ENCODE results near the gene DYNC1LI1. TPM values are rescaled to one million over a fixed set of nuclear protein-coding genes. Genes with fewer than 3 reads are reported as not detected.

DYNC1LI1 gene
- total and polyA plus RNA-seq, 2 donors, result 28.4 to 29.2 TPM

DNA sequence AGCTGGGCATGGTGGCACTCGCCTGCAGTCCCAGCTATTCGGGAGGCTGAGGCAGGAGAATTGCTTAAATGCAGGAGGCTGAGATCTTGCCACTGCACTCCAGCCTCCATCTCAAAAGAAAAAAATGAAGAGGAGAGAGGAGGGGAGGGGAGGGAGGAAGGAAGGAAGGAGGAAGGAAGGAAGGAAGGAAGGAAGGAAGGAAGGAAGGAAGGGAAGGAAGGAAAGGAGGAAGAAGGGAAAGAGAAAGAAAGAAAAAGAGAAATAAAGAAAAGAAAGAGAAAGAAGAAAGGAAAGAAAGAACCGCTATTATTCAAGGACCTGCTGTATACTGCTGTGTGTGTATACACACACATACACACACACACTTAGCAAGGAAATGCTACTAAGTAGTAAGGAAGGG is 35.6 kb upstream of the DYNC1LI1 start:
- no peaks in the 10 kb centered on the region for H3K4me1 ChIP-seq (ENCODE audit: control insufficient read depth in 2 of 2, insufficient read depth in 2 of 2, low read length in 2 of 2)
- H3K36me3 ChIP-seq (ENCODE audit: control insufficient read depth in 2 of 2, insufficient read depth in 2 of 2, low read length in 1 of 2), result no peaks in the 10 kb centered on the region
- H3K27me3 ChIP-seq (ENCODE audit: control insufficient read depth in 2 of 2, insufficient read depth in 1 of 2, low read length in 1 of 2), result no peaks in the 10 kb centered on the region
- H3K27ac ChIP-seq (ENCODE audit: low read depth in 1 of 2, low read length in 1 of 2), result no peak overlapping the region
- no peak for DNase-seq (ENCODE audit: low read depth in 6 of 9, low spot score in 9 of 9)
- no peaks in the 10 kb centered on the region for H3K9me3 ChIP-seq (ENCODE audit: control insufficient read depth in 2 of 2, insufficient read depth in 1 of 2, low read length in 1 of 2)
- 96% methylated on average over 3 of the region's 3 CpGs for WGBS
- H3K4me3 ChIP-seq (ENCODE audit: low read length in 2 of 2), result no peak overlapping the region

DNA sequence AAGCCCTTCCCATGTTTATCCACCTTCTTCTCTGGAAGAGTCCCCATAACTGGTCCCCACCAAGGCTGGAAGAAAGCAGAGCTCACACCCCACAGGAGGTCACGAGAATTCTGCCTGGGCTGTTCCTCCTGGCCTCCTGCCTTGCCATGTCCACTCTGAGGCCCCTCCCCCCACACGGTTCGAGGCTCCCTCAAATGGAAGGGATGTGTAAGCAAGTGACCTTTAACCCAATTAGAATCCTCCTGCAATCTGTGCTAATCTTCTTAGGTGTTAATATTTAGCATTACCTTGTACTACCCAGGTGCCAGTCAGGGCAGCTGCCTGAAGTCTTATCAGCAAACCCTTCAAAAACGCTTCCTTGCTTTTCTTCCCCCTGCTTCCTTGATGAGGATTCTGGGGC is 32.4 kb upstream of the DYNC1LI1 start:
- WGBS, result 89% methylated on average over 4 of the region's 4 CpGs

DNA sequence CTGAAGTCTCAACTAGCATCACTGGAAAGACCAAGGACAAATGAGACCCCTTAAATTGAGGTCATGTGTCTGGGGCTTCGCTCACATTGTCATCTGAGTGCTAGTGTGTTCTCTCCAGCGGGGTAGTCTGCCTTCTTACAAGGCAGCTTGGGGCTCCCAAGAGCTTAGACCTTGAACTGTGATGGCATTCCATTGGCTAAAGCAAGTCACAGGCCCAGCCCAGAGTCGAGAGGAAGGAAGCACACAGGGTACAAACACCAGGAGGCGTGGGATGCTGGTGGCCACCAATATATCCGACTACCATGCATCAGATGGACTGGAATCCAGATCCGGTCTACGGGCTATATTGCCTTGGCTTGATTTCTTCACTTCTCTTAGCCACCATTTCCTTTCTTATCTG is 31.5 kb upstream of the DYNC1LI1 start:
- no peak for DNase-seq (ENCODE audit: low read depth in 6 of 9, low spot score in 9 of 9)
- H3K4me3 ChIP-seq (ENCODE audit: low read length in 2 of 2), result no peak overlapping the region
- no peaks in the 10 kb centered on the region for H3K36me3 ChIP-seq (ENCODE audit: control insufficient read depth in 2 of 2, insufficient read depth in 2 of 2, low read length in 1 of 2)
- no peak overlapping the region for H3K27ac ChIP-seq (ENCODE audit: low read depth in 1 of 2, low read length in 1 of 2)
- H3K9me3 ChIP-seq (ENCODE audit: control insufficient read depth in 2 of 2, insufficient read depth in 1 of 2, low read length in 1 of 2), result no peaks in the 10 kb centered on the region
- WGBS, result 97% methylated on average over 7 of the region's 7 CpGs
- H3K27me3 ChIP-seq (ENCODE audit: control insufficient read depth in 2 of 2, insufficient read depth in 1 of 2, low read length in 1 of 2), result no peaks in the 10 kb centered on the region
- no peaks in the 10 kb centered on the region for H3K4me1 ChIP-seq (ENCODE audit: control insufficient read depth in 2 of 2, insufficient read depth in 2 of 2, low read length in 2 of 2)

More for the DNA sequence above, 32.4 kb upstream of the DYNC1LI1 start:
- DNase-seq (ENCODE audit: low read depth in 6 of 9, low spot score in 9 of 9), result no peak
- Histone ChIP-seq H3K9me3 (ENCODE audit: control insufficient read depth in 2 of 2, insufficient read depth in 1 of 2, low read length in 1 of 2) (no peaks in the 10 kb centered on the region), H3K4me3 (ENCODE audit: low read length in 2 of 2) (no peak overlapping the region), H3K36me3 (ENCODE audit: control insufficient read depth in 2 of 2, insufficient read depth in 2 of 2, low read length in 1 of 2) (no peaks in the 10 kb centered on the region), H3K27me3 (ENCODE audit: control insufficient read depth in 2 of 2, insufficient read depth in 1 of 2, low read length in 1 of 2) (no peaks in the 10 kb centered on the region), H3K4me1 (ENCODE audit: control insufficient read depth in 2 of 2, insufficient read depth in 2 of 2, low read length in 2 of 2) (no peaks in the 10 kb centered on the region), H3K27ac (ENCODE audit: low read depth in 1 of 2, low read length in 1 of 2) (no peak overlapping the region)

DNA sequence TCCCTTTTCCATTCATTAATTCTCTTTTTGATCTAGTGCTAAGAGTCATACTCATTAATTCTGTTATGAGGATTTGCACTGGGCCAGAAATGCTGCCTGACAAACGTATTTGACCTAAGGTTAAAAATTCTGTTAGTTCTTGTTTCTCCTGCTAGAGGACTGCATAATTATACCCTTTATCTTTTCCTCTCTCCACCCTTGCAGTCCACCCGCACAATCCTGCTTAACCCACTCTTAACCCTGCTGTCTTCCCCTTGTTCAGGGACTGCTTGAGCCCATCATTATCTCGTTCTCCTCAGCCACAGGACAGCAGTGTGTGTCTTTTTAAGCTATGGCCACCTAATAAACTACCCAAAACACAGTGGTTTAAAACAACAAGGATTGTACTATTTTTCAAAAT is 31.1 kb upstream of the DYNC1LI1 start:
- Histone ChIP-seq H3K27ac (ENCODE audit: low read depth in 1 of 2, low read length in 1 of 2) (no peak overlapping the region), H3K4me1 (ENCODE audit: control insufficient read depth in 2 of 2, insufficient read depth in 2 of 2, low read length in 2 of 2) (no peaks in the 10 kb centered on the region), H3K9me3 (ENCODE audit: control insufficient read depth in 2 of 2, insufficient read depth in 1 of 2, low read length in 1 of 2) (no peaks in the 10 kb centered on the region), H3K4me3 (ENCODE audit: low read length in 2 of 2) (no peak overlapping the region), H3K27me3 (ENCODE audit: control insufficient read depth in 2 of 2, insufficient read depth in 1 of 2, low read length in 1 of 2) (no peaks in the 10 kb centered on the region), H3K36me3 (ENCODE audit: control insufficient read depth in 2 of 2, insufficient read depth in 2 of 2, low read length in 1 of 2) (no peaks in the 10 kb centered on the region)
- DNase-seq (ENCODE audit: low read depth in 6 of 9, low spot score in 9 of 9), result no peak
- WGBS, result 93% methylated on average over 3 of the region's 3 CpGs

DNA sequence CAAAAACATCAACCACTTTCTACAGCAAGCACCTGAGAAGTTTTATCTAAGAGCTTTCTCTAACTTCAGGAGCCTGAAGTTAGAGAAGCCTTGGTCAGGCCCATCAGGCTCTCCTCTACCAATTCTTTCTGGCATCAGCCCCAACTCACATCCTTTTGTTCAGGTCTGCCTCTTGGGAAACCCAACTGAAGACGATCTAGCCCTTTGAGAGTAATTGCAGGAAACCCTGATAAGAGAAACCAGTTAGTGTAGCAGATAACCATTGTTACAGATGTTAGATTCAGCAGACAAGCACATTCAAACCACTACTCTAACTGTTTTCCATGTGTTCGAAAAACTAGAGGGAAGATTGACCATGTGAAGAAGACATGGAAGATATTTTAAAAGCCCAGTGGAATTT is 27.0 kb upstream of the DYNC1LI1 start:
- Histone ChIP-seq H3K27ac (ENCODE audit: low read depth in 1 of 2, low read length in 1 of 2) (no peak overlapping the region), H3K9me3 (ENCODE audit: control insufficient read depth in 2 of 2, insufficient read depth in 1 of 2, low read length in 1 of 2) (no peaks in the 10 kb centered on the region), H3K4me1 (ENCODE audit: control insufficient read depth in 2 of 2, insufficient read depth in 2 of 2, low read length in 2 of 2) (peaks cover 0 to 1% of the 10 kb centered on the region in 2 donors), H3K27me3 (ENCODE audit: control insufficient read depth in 2 of 2, insufficient read depth in 1 of 2, low read length in 1 of 2) (no peaks in the 10 kb centered on the region), H3K36me3 (ENCODE audit: control insufficient read depth in 2 of 2, insufficient read depth in 2 of 2, low read length in 1 of 2) (no peaks in the 10 kb centered on the region), H3K4me3 (ENCODE audit: low read length in 2 of 2) (no peak overlapping the region)
- WGBS, result 66% methylated on average over 2 of the region's 2 CpGs
- DNase-seq (ENCODE audit: low read depth in 6 of 9, low spot score in 9 of 9), result no peak

DNA sequence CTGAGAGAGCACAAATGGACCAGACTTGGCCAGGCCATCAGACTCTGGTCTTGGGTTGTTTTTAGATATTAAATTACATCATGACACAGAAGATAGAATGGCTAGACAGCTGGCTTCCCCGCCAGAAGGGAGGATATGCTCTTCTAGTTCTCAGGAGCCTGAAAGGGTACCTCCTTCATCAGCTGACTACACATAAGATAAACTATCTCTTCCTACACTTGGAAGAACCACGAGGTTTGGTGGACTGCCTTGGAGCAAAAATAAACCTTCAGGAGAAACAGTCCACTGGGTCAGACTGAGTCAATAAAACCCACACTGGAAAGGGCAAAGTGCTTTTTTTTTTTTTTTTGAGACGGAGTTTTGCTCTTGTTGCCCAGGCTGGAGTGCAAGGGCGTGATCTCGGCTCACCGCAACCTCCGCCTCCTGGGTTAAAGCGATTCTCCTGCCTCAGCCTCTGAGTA is 26.3 kb upstream of the DYNC1LI1 start:
- H3K4me3 ChIP-seq (ENCODE audit: low read length in 2 of 2), result no peak overlapping the region
- peaks cover 0 to 3% of the 10 kb centered on the region in 2 donors for H3K4me1 ChIP-seq (ENCODE audit: control insufficient read depth in 2 of 2, insufficient read depth in 2 of 2, low read length in 2 of 2)
- no peaks in the 10 kb centered on the region for H3K27me3 ChIP-seq (ENCODE audit: control insufficient read depth in 2 of 2, insufficient read depth in 1 of 2, low read length in 1 of 2)
- no peak for DNase-seq (ENCODE audit: low read depth in 6 of 9, low spot score in 9 of 9)
- 90% methylated on average over 8 of the region's 8 CpGs for WGBS
- H3K36me3 ChIP-seq (ENCODE audit: control insufficient read depth in 2 of 2, insufficient read depth in 2 of 2, low read length in 1 of 2), result no peaks in the 10 kb centered on the region
- no peaks in the 10 kb centered on the region for H3K9me3 ChIP-seq (ENCODE audit: control insufficient read depth in 2 of 2, insufficient read depth in 1 of 2, low read length in 1 of 2)
- no peak overlapping the region for H3K27ac ChIP-seq (ENCODE audit: low read depth in 1 of 2, low read length in 1 of 2)

DNA sequence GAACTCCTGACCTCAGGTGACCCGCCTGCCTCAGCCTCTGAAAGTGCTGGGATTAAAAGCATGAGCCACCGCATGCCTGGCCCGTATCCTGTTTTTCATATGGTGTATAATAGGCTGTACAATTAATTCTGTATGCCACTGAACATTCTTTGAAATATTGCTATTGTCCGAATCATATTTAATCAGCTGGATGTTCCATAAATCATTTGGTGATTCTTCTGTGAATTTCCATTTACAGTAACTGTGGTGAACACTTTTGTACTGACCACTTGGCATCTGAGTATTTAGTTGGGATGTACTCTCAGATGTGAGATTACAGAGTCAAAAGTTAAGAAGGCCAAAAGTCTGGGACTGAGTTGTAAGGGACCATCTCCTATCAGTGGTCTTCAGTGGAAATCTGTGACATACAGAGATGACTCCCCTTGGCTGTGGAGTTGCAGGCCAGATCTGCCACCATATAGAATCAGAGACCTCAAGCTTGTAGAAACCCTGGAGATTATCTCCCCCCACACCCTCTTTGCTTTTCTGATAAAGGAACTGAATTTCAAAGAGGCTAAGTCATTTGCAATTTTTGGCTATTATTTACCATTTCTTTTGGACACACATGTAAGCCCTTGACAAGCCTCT is 25.7 kb upstream of the DYNC1LI1 start:
- WGBS, result 96% methylated on average over 4 of the region's 4 CpGs
- no peak overlapping the region for H3K4me3 ChIP-seq (ENCODE audit: low read length in 2 of 2)
- H3K9me3 ChIP-seq (ENCODE audit: control insufficient read depth in 2 of 2, insufficient read depth in 1 of 2, low read length in 1 of 2), result no peaks in the 10 kb centered on the region
- no peak overlapping the region for H3K27ac ChIP-seq (ENCODE audit: low read depth in 1 of 2, low read length in 1 of 2)
- H3K4me1 ChIP-seq (ENCODE audit: control insufficient read depth in 2 of 2, insufficient read depth in 2 of 2, low read length in 2 of 2), result peaks cover 0 to 3% of the 10 kb centered on the region in 2 donors
- H3K36me3 ChIP-seq (ENCODE audit: control insufficient read depth in 2 of 2, insufficient read depth in 2 of 2, low read length in 1 of 2), result no peaks in the 10 kb centered on the region
- no peaks in the 10 kb centered on the region for H3K27me3 ChIP-seq (ENCODE audit: control insufficient read depth in 2 of 2, insufficient read depth in 1 of 2, low read length in 1 of 2)
- DNase-seq (ENCODE audit: low read depth in 6 of 9, low spot score in 9 of 9), result no peak

DNA sequence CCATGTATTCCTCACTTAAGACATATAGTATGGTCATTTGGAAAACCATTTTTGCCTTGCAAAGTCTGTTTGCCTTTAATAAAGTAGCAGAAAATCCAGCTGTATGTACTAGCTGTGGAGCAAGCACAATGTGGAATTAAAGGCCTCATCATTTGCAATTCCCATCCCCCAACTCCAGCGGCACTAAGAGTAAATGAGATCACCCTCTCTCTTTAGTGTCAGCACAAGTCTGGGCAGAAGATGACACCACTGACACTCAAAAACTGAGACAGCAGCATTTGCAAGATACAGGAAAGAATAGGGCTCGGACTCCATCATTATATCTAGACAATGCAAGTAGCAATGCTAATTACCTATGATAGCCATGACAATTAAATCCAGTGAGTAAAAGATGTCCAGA is 24.7 kb upstream of the DYNC1LI1 start:
- no peak for DNase-seq (ENCODE audit: low read depth in 6 of 9, low spot score in 9 of 9)
- WGBS, result 97% methylated on average over 2 of the region's 2 CpGs

DNA sequence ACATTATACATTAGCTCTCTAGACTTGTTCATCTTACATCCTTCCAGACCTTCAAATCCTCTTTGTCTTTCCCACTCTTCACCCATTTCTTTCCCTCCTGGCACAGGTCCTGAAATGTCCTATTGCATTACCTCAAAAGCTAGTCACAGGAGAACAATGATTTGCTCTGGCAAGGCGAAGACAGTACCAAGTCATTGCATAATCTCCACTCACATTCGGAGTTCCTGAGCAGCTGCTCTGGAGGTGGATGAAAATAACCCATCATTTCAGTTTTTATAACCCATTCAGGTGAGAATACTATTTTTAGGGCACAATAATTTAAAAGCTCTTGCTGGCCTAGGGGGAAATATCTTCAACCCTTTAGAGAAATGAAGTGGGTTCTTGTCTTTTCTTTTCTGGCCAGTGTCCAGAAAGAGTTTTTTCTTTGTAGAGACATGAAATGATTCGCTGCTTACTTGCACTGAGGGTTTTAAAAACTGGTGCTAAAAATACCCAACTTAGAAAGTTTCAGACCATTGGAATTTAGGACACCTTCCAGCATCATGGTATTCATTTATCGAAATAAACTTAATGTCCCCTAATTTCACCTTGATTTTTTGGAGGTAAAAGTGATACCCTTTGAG is 23.4 kb upstream of the DYNC1LI1 start:
- WGBS, result 94% methylated on average over 4 of the region's 4 CpGs
- Histone ChIP-seq H3K27ac (ENCODE audit: low read depth in 1 of 2, low read length in 1 of 2) (no peak overlapping the region), H3K4me3 (ENCODE audit: low read length in 2 of 2) (no peak overlapping the region), H3K4me1 (ENCODE audit: control insufficient read depth in 2 of 2, insufficient read depth in 2 of 2, low read length in 2 of 2) (peaks cover 0 to 3% of the 10 kb centered on the region in 2 donors), H3K27me3 (ENCODE audit: control insufficient read depth in 2 of 2, insufficient read depth in 1 of 2, low read length in 1 of 2) (no peaks in the 10 kb centered on the region), H3K36me3 (ENCODE audit: control insufficient read depth in 2 of 2, insufficient read depth in 2 of 2, low read length in 1 of 2) (no peaks in the 10 kb centered on the region), H3K9me3 (ENCODE audit: control insufficient read depth in 2 of 2, insufficient read depth in 1 of 2, low read length in 1 of 2) (no peaks in the 10 kb centered on the region)
- DNase-seq (ENCODE audit: low read depth in 6 of 9, low spot score in 9 of 9), result no peak

More for the DNA sequence above, 24.7 kb upstream of the DYNC1LI1 start:
- Histone ChIP-seq H3K9me3 (ENCODE audit: control insufficient read depth in 2 of 2, insufficient read depth in 1 of 2, low read length in 1 of 2) (no peaks in the 10 kb centered on the region), H3K4me3 (ENCODE audit: low read length in 2 of 2) (no peak overlapping the region), H3K27me3 (ENCODE audit: control insufficient read depth in 2 of 2, insufficient read depth in 1 of 2, low read length in 1 of 2) (no peaks in the 10 kb centered on the region), H3K4me1 (ENCODE audit: control insufficient read depth in 2 of 2, insufficient read depth in 2 of 2, low read length in 2 of 2) (peaks cover 0 to 3% of the 10 kb centered on the region in 2 donors), H3K27ac (ENCODE audit: low read depth in 1 of 2, low read length in 1 of 2) (no peak overlapping the region), H3K36me3 (ENCODE audit: control insufficient read depth in 2 of 2, insufficient read depth in 2 of 2, low read length in 1 of 2) (no peaks in the 10 kb centered on the region)

All from thymus (tissue), 11 donors.